Measurements from ENCODE around the gene LIG1. TPM values are rescaled to one million over a fixed set of nuclear protein-coding genes. Genes with fewer than 3 reads are reported as not detected.

The LIG1 gene
- total RNA-seq, 1 donor from 2014 or later: 144 TPM

DNA sequence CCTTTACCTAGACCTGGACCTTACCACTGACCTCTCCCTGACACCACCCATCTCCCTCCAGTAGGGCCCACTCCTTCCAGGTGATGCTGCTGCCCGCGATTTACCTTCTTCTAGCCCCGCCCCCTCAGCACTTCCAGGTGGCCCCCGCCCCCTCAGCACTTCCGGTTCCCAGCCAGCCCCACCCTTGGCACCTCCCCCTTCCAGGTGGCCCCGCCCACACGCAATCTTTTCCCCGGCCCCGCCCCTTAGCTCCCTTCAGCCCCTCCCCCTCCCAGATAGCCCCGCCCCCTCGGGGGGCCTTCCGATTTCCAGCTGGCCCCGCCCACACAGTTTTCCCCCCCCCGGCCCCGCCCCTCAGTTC, 586 bp downstream of the LIG1 start:
- intact Hi-C loops (cut with micrococcal nuclease): no loop called here

DNA sequence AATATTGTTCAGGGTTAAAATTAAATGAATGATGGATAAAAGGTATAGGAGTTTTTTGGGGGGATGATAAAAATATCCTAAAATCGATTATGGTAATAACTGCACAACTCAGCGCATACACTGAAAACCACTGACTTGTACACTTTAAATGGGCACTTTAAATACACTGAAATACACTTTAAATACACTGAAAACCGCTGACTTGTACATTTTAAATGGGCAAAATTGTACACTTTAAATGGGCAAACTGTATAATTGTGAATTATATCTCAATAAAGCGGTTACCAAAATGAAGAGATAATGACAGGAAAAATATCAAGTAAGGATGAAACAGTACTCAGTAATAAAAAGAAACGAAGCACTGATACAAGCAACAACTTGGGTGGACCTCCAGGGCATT, 1.5 kb downstream of the LIG1 start:
- Mint-ChIP-seq H3K9me3 (no peaks in the 10 kb centered on the region), H3K27me3 (no peaks in the 10 kb centered on the region), H3K27ac (no peak overlapping the region), H3K4me3 (peak overlapping the region; percentile 98), H3K36me3 (ENCODE audit: low read depth) (peaks cover 33% of the 10 kb centered on the region), H3K4me1 (peaks cover 30% of the 10 kb centered on the region)
- intact Hi-C loops (cut with micrococcal nuclease): no loop called here
- no peak for DNase-seq

More for the DNA sequence above, 586 bp downstream of the LIG1 start:
- H3K9me3 Mint-ChIP-seq: no peaks in the 10 kb centered on the region
- peak overlapping the region; percentile 98 for H3K4me3 Mint-ChIP-seq
- no peaks in the 10 kb centered on the region for H3K27me3 Mint-ChIP-seq
- DNase-seq: peak; percentile 95
- peaks cover 32% of the 10 kb centered on the region for H3K4me1 Mint-ChIP-seq
- H3K36me3 Mint-ChIP-seq (ENCODE audit: low read depth): peaks cover 32% of the 10 kb centered on the region
- peak overlapping the region; percentile 96 for H3K27ac Mint-ChIP-seq

DNA sequence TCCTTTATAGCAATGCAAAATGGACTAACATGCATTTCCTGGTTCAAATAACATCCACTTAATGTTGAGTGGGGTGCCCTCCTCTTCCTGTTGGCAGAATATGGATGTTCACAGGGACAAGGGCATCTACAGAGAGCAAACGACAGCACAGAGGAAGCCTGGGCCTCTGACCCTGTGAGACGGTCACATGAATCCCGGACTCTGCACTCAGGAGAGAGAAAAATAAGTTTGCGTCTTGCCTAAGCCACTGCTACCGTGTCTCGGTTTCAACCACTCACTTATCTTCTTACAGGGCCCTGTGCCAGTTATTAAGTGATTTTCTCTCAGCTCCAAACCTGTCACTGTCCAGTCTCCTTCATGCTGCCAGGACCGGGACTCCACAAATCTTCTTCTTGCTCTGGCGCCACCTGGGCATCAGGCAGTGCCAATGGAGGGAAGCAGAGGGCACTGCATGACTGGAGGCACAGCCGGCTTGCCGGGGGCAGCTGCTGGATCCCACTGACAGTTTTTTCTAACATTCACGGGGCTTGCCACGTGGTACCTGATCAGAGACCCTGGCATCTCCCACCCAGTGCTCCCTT, 11.8 kb downstream of the LIG1 start:
- intact Hi-C loops (cut with micrococcal nuclease): no loop called here
- peaks cover 2% of the 10 kb centered on the region for H3K4me1 Mint-ChIP-seq
- H3K27me3 Mint-ChIP-seq: no peaks in the 10 kb centered on the region
- no peak for DNase-seq
- H3K9me3 Mint-ChIP-seq: no peaks in the 10 kb centered on the region
- no peak overlapping the region for H3K4me3 Mint-ChIP-seq
- H3K36me3 Mint-ChIP-seq (ENCODE audit: low read depth): peaks cover 56% of the 10 kb centered on the region
- H3K27ac Mint-ChIP-seq: no peak overlapping the region

DNA sequence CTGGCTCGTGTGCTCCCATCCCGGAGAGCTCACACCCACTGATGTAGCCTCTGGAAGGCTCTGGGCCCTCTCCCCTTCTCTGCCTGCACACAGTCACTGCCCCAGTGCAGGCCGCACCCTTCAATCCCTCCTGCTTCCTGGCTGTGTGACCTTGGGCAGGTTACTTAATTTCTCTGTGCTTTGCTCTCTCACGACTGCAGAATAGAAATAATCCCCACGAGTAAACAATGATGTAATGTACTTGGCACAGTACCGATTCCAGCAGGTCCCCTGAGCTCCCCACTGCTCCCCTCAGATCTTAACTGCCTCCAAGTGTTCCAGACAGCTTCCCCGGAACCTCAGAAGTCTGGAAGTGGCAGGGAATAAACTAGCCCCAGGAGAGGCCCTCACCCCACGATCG, 16.1 kb downstream of the LIG1 start:
- H3K4me1 Mint-ChIP-seq: peaks cover 3% of the 10 kb centered on the region
- H3K4me3 Mint-ChIP-seq: no peak overlapping the region
- H3K9me3 Mint-ChIP-seq: no peaks in the 10 kb centered on the region
- peaks cover 48% of the 10 kb centered on the region for H3K36me3 Mint-ChIP-seq (ENCODE audit: low read depth)
- no peak for DNase-seq
- intact Hi-C loops (cut with micrococcal nuclease): no loop called here
- H3K27me3 Mint-ChIP-seq: no peaks in the 10 kb centered on the region
- H3K27ac Mint-ChIP-seq: no peak overlapping the region

DNA sequence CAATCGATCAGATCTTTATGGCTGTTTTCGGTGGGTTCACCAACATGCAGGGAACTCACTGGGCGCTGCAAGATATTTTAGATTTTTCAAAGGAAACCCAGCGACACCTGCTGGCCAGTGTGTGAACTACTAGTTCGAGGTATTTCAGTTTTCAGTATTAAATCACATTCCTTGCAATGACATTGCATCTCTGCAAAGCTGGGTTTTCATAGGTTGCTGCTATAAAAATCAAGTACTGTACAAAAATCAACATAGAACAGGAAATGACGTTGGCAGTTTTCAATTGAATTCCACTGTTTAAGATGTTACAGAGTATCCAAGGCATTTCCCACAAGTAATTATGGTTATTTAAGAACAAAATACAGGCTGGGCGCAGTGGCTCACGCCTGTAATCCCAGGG, 17.6 kb downstream of the LIG1 start:
- H3K27me3 Mint-ChIP-seq: no peaks in the 10 kb centered on the region
- H3K36me3 Mint-ChIP-seq (ENCODE audit: low read depth): peaks cover 38% of the 10 kb centered on the region
- peaks cover 3% of the 10 kb centered on the region for H3K4me1 Mint-ChIP-seq
- H3K9me3 Mint-ChIP-seq: no peaks in the 10 kb centered on the region
- H3K4me3 Mint-ChIP-seq: no peak overlapping the region
- intact Hi-C loops (cut with micrococcal nuclease): loop anchor here (1.0 kb wide), 1 partner anchor 45 kb away; no protein-coding TSS in a partner anchor
- peak overlapping the region; percentile 29 for H3K27ac Mint-ChIP-seq
- peak; percentile 90 for DNase-seq

DNA sequence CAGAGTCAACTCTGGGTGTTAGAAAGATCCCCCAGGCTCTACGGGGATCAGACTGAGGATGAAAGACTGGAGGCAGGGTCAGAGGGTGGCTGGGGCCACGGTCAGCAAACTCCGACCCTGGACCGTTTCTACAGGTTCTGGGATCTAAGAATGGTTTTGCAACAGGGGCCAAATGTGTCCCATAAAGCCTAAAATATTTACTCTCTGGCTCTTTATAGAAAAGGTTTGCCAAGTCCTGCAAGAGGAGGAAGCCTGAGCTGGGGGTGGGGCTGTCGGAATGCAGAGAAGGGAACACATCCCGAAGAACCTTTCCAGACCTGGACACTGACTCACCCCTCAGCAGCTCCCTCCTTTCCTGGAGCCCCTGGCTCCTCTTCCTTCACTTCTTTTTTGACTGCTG, 20.7 kb downstream of the LIG1 start:
- Mint-ChIP-seq H3K9me3 (no peaks in the 10 kb centered on the region), H3K36me3 (ENCODE audit: low read depth) (peaks cover 26% of the 10 kb centered on the region), H3K4me3 (no peak overlapping the region), H3K4me1 (peaks cover 2% of the 10 kb centered on the region), H3K27me3 (no peaks in the 10 kb centered on the region), H3K27ac (no peak overlapping the region)
- no peak for DNase-seq
- intact Hi-C loops (cut with micrococcal nuclease): no loop called here

DNA sequence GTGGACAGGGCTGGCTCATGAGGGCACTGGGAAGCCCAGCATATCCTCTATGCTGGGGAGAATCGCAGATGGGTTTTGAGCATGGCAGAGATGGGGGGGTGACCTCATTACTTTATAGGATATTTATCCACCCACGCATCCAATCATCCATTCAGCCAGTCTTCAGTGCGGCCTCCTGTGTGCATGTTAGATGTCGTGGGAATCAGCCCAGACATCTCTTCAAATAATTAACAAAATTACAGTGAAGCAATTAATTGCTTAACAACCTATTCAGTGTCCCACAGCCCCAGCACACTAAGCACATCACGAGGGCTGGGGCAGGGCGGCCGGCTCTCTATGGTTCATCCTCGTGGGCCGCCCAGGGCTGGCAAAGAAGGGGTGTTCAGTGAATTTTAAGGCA, 21.6 kb downstream of the LIG1 start:
- H3K27ac Mint-ChIP-seq: no peak overlapping the region
- intact Hi-C loops (cut with micrococcal nuclease): no loop called here
- H3K4me3 Mint-ChIP-seq: no peak overlapping the region
- peaks cover 28% of the 10 kb centered on the region for H3K36me3 Mint-ChIP-seq (ENCODE audit: low read depth)
- no peaks in the 10 kb centered on the region for H3K9me3 Mint-ChIP-seq
- H3K27me3 Mint-ChIP-seq: no peaks in the 10 kb centered on the region
- peaks cover 2% of the 10 kb centered on the region for H3K4me1 Mint-ChIP-seq
- no peak for DNase-seq

DNA sequence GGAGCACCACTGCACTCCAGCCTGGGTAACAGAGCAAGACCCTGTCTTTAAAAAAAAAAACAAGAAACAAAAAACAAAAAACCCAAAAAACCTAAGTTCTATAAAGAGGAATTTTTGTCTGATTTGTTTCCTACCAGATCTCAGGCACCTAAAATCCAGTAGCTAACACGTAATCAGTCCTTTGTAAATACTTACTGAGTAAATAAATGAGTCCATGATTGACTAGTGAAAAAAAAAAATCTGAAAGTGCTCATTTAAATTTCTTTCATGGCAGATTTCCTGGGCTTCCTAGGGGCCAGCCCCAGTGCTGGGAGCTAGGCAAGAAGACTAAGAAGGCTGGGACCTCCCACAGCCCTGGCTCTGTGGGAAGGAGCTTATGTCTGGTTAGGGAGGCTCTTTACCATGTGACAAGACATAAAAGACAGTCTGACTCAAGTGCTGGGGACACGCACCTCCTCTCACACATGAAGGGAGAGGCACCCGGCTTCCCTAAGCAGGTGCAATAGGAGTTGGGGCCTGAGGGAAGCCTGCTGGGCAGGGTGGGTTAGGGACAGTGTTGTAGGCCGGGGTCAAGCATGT, 22.5 kb downstream of the LIG1 start:
- Mint-ChIP-seq H3K4me1 (peaks cover 2% of the 10 kb centered on the region), H3K9me3 (no peaks in the 10 kb centered on the region), H3K36me3 (ENCODE audit: low read depth) (peaks cover 35% of the 10 kb centered on the region), H3K4me3 (no peak overlapping the region), H3K27me3 (no peaks in the 10 kb centered on the region), H3K27ac (no peak overlapping the region)
- intact Hi-C loops (cut with micrococcal nuclease): no loop called here
- DNase-seq: no peak

DNA sequence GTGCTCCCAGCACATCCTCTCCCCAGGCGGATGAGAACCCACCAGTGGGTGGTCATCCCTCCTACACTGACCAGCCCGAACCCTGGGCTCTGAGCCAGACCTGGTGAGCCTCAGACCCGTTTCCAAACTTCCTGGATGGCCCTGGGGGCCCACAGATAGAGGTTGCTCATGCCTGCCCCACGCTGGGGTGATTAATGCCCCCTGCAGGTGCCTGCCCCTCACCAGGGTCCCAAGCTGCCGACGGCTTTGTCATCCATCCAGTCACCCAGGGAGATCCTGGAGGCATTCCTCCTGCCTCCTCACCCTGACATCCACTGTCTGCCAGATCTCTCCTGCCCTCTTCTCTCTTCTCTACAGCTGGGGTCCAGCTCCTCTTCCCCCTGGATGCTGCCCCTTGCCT, 31.1 kb downstream of the LIG1 start:
- no peak overlapping the region for H3K27ac Mint-ChIP-seq
- H3K27me3 Mint-ChIP-seq: no peaks in the 10 kb centered on the region
- H3K9me3 Mint-ChIP-seq: no peaks in the 10 kb centered on the region
- no peak for DNase-seq
- H3K4me1 Mint-ChIP-seq: no peaks in the 10 kb centered on the region
- peaks cover 40% of the 10 kb centered on the region for H3K36me3 Mint-ChIP-seq (ENCODE audit: low read depth)
- intact Hi-C loops (cut with micrococcal nuclease): no loop called here
- no peak overlapping the region for H3K4me3 Mint-ChIP-seq

DNA sequence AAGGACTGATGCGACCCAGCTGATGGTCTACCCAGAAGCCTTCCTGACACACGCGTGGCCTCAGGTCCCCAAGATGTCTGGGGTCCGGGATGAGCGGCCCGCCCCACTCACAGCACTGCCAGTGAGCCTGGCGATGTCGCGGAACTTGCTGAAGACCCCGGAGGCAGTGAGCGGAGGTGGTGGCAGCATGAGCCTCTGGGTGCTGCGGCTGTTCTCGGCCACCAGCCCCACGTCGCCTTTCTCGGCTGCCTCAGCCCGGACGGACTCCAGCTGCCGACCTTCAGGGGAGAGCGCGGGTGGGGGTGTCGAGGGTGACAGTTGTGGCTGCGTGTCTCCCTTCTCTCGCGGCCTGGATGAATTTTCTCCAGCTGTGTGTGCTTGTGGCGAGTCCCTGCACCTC, 32.7 kb downstream of the LIG1 start:
- DNase-seq: no peak
- H3K27me3 Mint-ChIP-seq: no peaks in the 10 kb centered on the region
- intact Hi-C loops (cut with micrococcal nuclease): no loop called here
- no peaks in the 10 kb centered on the region for H3K9me3 Mint-ChIP-seq
- no peak overlapping the region for H3K4me3 Mint-ChIP-seq
- H3K36me3 Mint-ChIP-seq (ENCODE audit: low read depth): peaks cover 29% of the 10 kb centered on the region
- H3K4me1 Mint-ChIP-seq: no peaks in the 10 kb centered on the region
- H3K27ac Mint-ChIP-seq: no peak overlapping the region

DNA sequence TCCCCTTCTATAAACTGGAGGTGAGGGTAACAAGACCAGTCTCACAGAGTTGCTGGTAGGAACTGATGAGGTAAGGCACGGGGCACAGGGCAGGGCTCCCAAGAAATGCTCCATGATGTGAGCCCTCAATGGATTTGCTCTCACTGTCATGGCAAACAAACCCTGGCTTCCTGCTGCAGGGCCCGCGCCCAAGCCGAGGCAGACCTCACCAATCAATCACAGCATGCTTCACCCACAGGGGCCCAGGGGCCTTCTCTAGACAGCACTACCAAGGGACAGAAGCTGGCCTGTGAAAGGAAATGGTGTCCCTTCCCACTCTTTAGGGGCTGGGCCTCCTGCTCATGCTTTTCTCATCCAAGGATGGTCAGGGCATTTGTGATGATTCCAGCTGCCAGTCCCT, 33.6 kb downstream of the LIG1 start:
- intact Hi-C loops (cut with micrococcal nuclease): no loop called here
- H3K4me1 Mint-ChIP-seq: no peaks in the 10 kb centered on the region
- no peak overlapping the region for H3K27ac Mint-ChIP-seq
- H3K36me3 Mint-ChIP-seq (ENCODE audit: low read depth): peaks cover 34% of the 10 kb centered on the region
- no peak overlapping the region for H3K4me3 Mint-ChIP-seq
- H3K27me3 Mint-ChIP-seq: no peaks in the 10 kb centered on the region
- no peak for DNase-seq
- H3K9me3 Mint-ChIP-seq: no peaks in the 10 kb centered on the region

DNA sequence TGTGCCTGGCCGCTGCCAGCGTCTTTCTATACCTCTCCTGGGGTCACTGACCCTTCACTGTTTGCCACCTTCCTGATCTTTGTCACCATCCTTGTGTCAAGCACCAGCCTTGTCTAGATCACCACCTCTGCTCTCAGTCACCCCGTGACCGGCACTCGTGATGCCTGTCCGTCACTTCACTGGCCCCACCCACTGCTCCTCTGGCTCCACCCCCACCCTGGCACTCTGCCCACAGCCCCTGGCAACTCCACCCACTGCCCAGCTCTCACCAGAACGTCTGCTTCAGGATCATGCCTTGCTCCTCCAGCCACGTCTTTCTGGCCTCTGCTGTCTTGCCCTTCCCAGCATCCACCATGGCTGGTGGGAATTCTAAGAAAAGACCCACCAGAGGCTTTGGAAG, 34.7 kb downstream of the LIG1 start:
- no peak overlapping the region for H3K4me3 Mint-ChIP-seq
- H3K9me3 Mint-ChIP-seq: no peaks in the 10 kb centered on the region
- H3K27ac Mint-ChIP-seq: no peak overlapping the region
- H3K4me1 Mint-ChIP-seq: no peaks in the 10 kb centered on the region
- H3K36me3 Mint-ChIP-seq (ENCODE audit: low read depth): peaks cover 39% of the 10 kb centered on the region
- DNase-seq: no peak
- intact Hi-C loops (cut with micrococcal nuclease): no loop called here
- H3K27me3 Mint-ChIP-seq: no peaks in the 10 kb centered on the region

DNA sequence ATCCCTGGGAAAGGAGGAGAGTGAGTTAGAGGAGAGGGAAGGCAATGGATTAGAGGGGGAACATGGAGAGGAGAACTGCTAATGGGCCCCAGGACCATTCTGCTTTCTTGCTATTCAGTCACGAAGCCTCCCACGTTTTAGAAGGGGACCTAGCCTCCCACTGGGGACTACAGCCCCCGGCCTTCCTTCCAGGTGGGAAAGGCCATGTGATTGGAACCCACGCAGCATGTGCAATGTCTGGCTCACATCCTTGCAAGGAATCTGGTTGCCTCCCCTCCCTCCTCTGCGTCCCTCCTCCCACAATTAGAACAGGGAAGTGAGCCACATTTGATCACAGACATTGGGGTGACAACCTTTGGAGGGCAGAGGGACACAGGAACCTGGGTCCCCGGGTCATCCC, 37.0 kb downstream of the LIG1 start:
- Mint-ChIP-seq H3K4me3 (no peak overlapping the region), H3K4me1 (no peaks in the 10 kb centered on the region), H3K27me3 (no peaks in the 10 kb centered on the region), H3K27ac (no peak overlapping the region), H3K36me3 (ENCODE audit: low read depth) (peaks cover 39% of the 10 kb centered on the region), H3K9me3 (no peaks in the 10 kb centered on the region)
- intact Hi-C loops (cut with micrococcal nuclease): no loop called here
- DNase-seq: no peak

DNA sequence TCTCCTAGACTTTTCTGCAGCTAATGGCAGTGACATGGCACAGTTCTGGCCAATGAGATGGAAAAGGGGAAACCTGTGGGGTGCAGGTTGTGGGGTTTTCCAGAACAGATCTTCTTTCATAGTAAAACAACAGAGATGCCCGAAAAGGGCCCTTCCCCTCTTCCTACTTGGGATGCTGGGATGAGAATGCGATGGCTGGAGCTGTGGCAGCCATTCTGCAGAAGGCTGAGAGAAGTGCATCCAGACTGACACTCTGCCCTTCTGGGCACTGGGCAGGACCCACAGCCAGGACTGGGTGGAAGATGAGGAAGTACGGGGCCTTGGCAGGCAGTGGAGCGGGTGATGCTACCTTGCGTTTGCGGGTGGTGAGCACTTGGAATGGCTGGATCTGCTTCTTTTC, 42.6 kb downstream of the LIG1 start:
- Mint-ChIP-seq H3K4me1 (peaks cover 7% of the 10 kb centered on the region), H3K27ac (no peak overlapping the region)
- intact Hi-C loops (cut with micrococcal nuclease): no loop called here

More for the DNA sequence above, 42.6 kb downstream of the LIG1 start:
- H3K9me3 Mint-ChIP-seq: no peaks in the 10 kb centered on the region
- H3K36me3 Mint-ChIP-seq (ENCODE audit: low read depth): peaks cover 66% of the 10 kb centered on the region
- no peaks in the 10 kb centered on the region for H3K27me3 Mint-ChIP-seq
- H3K4me3 Mint-ChIP-seq: no peak overlapping the region
- no peak for DNase-seq

Measured in activated CD4-positive, alpha-beta T cell treated with anti-CD3 and anti-CD28 coated beads, Interleukin-2, amount 10 ng/mL, durations not matched to agents 24 days and 14 days (primary cell).